SU-DHL-6 (cell line): ENCODE results near the gene GH2.

Source experiments
- EZH2phosphoT487 ChIP-seq: fragments of 200-600 bp; sonication (generic), shearing (Covaris generic); conservative IDR thresholded peaks from 2 replicates; pipeline ENCODE4 v1.6.1; 2018; ENCODE audit warnings: mild to moderate bottlenecking, antibody characterized with exemption, low read length, moderate library complexity, mixed read lengths
- TF ChIP-seq, protein P1 (sequence below): fragments of 200-600 bp; sonication (generic); IDR thresholded peaks from one replicate; pipeline ENCODE4 v1.5.1; 2017; ENCODE audit warnings: antibody characterized with exemption, mild to moderate bottlenecking, low read length, moderate library complexity; ENCODE audit not compliant: insufficient read depth, poor library complexity, severe bottlenecking

DNA sequence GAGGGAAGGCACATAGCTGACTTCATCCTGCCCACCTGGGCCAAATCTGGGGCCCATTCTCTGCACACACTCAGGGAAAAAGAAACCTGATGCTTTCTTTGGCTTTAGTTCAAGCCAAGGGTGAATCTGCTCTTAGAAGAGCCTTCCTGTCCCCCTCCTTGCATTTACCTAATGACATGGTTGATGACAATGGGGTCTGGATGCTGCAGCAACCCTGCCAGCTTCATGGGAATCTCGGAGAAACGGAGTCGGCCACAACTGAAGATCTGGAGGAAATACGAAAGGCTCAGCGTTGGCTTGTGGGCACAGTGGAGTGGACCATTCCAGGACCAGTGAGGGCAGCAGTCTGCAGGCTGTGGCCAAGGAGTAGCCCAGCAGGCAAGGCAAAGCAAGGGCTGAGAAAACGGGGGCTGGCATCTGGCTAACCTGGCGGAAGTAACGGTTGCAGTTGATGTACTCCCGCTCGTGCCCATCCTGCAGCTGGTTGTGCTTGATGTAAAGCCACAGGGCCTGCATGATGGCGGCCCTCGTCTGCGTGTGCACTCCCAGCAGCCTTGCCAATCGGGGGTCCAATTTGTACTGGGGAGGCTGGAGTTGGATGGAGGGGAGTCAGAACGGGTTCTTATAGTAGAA lies 47.9 kb downstream of the GH2 start:
- TF ChIP-seq, protein P1, sequence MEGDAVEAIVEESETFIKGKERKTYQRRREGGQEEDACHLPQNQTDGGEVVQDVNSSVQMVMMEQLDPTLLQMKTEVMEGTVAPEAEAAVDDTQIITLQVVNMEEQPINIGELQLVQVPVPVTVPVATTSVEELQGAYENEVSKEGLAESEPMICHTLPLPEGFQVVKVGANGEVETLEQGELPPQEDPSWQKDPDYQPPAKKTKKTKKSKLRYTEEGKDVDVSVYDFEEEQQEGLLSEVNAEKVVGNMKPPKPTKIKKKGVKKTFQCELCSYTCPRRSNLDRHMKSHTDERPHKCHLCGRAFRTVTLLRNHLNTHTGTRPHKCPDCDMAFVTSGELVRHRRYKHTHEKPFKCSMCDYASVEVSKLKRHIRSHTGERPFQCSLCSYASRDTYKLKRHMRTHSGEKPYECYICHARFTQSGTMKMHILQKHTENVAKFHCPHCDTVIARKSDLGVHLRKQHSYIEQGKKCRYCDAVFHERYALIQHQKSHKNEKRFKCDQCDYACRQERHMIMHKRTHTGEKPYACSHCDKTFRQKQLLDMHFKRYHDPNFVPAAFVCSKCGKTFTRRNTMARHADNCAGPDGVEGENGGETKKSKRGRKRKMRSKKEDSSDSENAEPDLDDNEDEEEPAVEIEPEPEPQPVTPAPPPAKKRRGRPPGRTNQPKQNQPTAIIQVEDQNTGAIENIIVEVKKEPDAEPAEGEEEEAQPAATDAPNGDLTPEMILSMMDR = no peak
- TF ChIP-seq EZH2phosphoT487 = no peak
